HEK293T (cell line): Measurements from ENCODE around the gene DNAJC5.
"Not testable (repeated sequence)": the region's sequence is repeated elsewhere in the genome, so short reads cannot be mapped to it uniquely, and the experiment has no call there.

Experiments used
- CTCF ChIA-PET: fragments of 350-600 bp; formaldehyde crosslinking; extraction: SDS; loops from one replicate; lab custom pipeline; 2021; ENCODE audit warnings: antibody characterized with exemption, inconsistent platforms; lab: Yijun Ruan, JAX
- POLR2A ChIA-PET: fragments of 350-600 bp; formaldehyde crosslinking; extraction: SDS; loops from one replicate; lab custom pipeline; 2020; ENCODE audit warnings: antibody characterized with exemption, inconsistent platforms; lab: Yijun Ruan, JAX
- DNase-seq: peaks from one replicate; pipeline ENCODE4 v3.0.0; 2012; ENCODE audit warnings: mixed read lengths; ENCODE audit errors: extremely low spot score
- ARNT ChIP-seq: fragments of 450-650 bp; IDR thresholded peaks from 2 replicates; pipeline ENCODE4 v1.6.1; 2017; ENCODE audit warnings: mild to moderate bottlenecking
- BHLHE40 ChIP-seq: fragments of 450-650 bp; IDR thresholded peaks from 2 replicates; pipeline ENCODE4 v1.6.1; 2016; ENCODE audit warnings: mild to moderate bottlenecking, moderate library complexity, borderline replicate concordance
- CTBP1 ChIP-seq: fragments of 450-650 bp; IDR thresholded peaks from 2 replicates; pipeline ENCODE4 v1.6.1; 2016; ENCODE audit warnings: borderline replicate concordance
- ELF4 ChIP-seq: fragments of 450-650 bp; IDR thresholded peaks from 2 replicates; pipeline ENCODE4 v1.6.1; 2017; ENCODE audit warnings: antibody characterized with exemption
- FOXA1 ChIP-seq: fragments of 450-650 bp; IDR thresholded peaks from 2 replicates; pipeline ENCODE4 v1.6.1; 2016; ENCODE audit warnings: mild to moderate bottlenecking
- FOXK2 ChIP-seq: fragments of 450-650 bp; IDR thresholded peaks from 2 replicates; pipeline ENCODE4 v1.6.1; 2016; ENCODE audit warnings: mild to moderate bottlenecking
- FOXM1 ChIP-seq: fragments of 450-650 bp; IDR thresholded peaks from 2 replicates; pipeline ENCODE4 v1.6.1; 2017; ENCODE audit warnings: mild to moderate bottlenecking, borderline replicate concordance
- HDGF ChIP-seq: fragments of 450-650 bp; IDR thresholded peaks from 2 replicates; pipeline ENCODE4 v1.6.1; 2017; ENCODE audit warnings: antibody characterized with exemption, borderline replicate concordance
- L3MBTL2 ChIP-seq: fragments of 450-650 bp; conservative IDR thresholded peaks from 2 replicates; pipeline ENCODE4 v1.6.1; 2016; ENCODE audit warnings: mild to moderate bottlenecking
- LEF1 ChIP-seq: fragments of 450-650 bp; IDR thresholded peaks from 2 replicates; pipeline ENCODE4 v1.6.1; 2017; ENCODE audit warnings: mild to moderate bottlenecking, borderline replicate concordance
- NFRKB ChIP-seq: fragments of 450-650 bp; IDR thresholded peaks from 2 replicates; pipeline ENCODE4 v1.6.1; 2016; ENCODE audit warnings: mild to moderate bottlenecking, moderate library complexity
- SP1 ChIP-seq: fragments of 450-650 bp; IDR thresholded peaks from 2 replicates; pipeline ENCODE4 v1.6.1; 2017
- SUZ12 ChIP-seq: fragments of 450-650 bp; IDR thresholded peaks from 2 replicates; pipeline ENCODE4 v1.6.1; 2016; ENCODE audit warnings: mild to moderate bottlenecking
- TARDBP ChIP-seq: fragments of 450-650 bp; IDR thresholded peaks from 2 replicates; pipeline ENCODE4 v1.6.1; 2016
- ZNF384 ChIP-seq: fragments of 450-650 bp; IDR thresholded peaks from 2 replicates; pipeline ENCODE4 v1.6.1; 2016
- TF ChIP-seq, protein P1 (sequence below): fragments of 450-650 bp; IDR thresholded peaks from 2 replicates; pipeline ENCODE4 v1.6.1; 2016

Gene DNAJC5

DNA sequence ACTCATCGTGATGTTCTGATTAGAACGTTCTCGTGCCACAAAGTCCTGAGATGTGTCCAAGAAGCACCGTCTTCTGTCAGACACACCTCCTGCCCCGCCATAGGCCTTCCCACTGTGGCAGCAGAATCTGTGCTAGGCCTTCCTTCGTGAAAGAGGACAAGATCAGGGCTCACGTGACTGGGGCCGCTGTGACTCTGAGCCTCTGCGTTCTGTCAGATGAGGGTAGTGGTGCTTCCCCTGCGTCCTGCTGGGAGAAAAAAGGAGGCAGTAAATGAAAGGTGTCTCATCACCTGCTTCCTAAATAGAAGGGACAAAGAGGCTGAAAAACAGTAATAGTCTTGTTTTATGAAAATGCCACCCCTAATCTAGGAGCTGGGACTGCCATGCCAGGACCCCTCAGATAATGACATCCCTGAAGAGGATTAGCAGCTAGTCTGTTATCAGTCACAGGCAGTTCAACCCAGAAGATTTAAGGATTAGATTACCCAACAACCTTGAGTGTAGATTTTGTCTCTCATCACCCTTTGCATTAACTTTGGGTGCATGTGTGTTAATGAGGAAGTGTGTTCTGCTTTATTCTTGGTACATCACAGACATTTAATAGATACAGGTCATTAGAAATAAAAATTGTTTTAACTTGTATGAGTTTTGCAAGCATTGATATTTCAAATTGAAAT lies 4.1 kb downstream of the DNAJC5 start:
- no peak for TF ChIP-seq ARNT
- no peak for TF ChIP-seq L3MBTL2
- TF ChIP-seq CTBP1: no peak
- no peak for TF ChIP-seq TARDBP
- TF ChIP-seq, protein P1, sequence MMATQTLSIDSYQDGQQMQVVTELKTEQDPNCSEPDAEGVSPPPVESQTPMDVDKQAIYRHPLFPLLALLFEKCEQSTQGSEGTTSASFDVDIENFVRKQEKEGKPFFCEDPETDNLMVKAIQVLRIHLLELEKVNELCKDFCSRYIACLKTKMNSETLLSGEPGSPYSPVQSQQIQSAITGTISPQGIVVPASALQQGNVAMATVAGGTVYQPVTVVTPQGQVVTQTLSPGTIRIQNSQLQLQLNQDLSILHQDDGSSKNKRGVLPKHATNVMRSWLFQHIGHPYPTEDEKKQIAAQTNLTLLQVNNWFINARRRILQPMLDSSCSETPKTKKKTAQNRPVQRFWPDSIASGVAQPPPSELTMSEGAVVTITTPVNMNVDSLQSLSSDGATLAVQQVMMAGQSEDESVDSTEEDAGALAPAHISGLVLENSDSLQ: no peak
- DNase-seq: no peak
- ChIA-PET CTCF (no interaction called here), POLR2A (no interaction called here)

DNA sequence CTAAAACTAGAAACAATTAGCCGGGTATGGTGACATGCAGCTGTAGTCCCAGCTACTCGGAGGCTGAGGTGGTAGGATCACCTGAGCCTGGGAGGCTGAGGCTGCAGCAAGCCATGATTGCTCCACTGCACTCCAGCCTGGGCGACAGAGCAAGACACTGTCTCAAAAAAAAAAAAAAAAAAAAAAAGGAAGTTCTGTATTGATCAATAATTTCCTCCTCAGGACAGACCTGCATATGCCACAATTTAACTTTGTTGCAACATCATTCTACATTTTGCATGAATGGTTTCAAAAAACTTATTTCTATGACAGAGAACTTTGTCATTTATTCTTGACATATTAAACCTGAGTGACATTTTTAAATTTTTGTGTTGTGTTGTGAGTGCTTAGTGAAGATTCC lies 5.5 kb downstream of the DNAJC5 start:
- TF ChIP-seq BHLHE40 (no peak), ZNF384 (no peak), FOXA1 (no peak), SP1 (no peak), NFRKB (no peak)
- no peak for DNase-seq
- ChIA-PET POLR2A (no interaction called here), CTCF (no interaction called here)

DNA sequence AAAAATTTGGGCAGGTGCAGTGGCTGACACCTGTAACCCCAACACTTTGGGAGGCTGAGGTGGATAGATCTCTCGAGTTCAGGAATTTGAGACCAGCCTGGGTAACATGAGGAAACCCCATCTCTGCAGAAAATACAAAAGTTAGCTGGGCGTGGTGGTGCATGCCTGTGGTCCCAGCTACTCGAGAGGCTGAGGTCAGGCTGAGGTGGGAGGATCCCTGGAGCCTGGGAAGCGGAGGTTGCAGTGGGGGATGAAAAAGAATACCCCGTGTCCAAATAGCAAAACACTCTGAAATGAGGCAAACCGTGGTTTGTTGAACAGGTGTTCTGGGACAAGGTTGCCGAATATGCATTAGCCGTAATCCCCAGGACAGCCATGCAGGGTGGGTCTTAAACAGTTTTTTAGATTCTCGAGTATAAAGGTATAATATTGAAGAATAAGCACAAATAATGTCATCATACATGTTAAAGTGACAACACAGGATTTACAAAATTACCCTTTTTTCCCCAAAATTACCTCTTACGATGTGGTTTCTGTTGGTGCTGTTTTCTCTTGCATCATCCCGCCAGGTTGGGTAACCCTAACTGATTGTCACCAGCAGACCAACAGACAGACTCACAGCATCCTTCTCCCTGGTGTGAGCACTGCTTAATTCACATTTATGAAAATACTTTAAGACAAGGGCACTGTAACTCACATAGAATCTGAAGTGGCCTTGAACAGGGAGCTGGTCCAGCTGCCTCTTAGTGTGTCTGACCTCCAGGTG lies 9.1 kb downstream of the DNAJC5 start:
- CTCF ChIA-PET: no interaction called here
- POLR2A ChIA-PET: no interaction called here
- no peak for DNase-seq

DNA sequence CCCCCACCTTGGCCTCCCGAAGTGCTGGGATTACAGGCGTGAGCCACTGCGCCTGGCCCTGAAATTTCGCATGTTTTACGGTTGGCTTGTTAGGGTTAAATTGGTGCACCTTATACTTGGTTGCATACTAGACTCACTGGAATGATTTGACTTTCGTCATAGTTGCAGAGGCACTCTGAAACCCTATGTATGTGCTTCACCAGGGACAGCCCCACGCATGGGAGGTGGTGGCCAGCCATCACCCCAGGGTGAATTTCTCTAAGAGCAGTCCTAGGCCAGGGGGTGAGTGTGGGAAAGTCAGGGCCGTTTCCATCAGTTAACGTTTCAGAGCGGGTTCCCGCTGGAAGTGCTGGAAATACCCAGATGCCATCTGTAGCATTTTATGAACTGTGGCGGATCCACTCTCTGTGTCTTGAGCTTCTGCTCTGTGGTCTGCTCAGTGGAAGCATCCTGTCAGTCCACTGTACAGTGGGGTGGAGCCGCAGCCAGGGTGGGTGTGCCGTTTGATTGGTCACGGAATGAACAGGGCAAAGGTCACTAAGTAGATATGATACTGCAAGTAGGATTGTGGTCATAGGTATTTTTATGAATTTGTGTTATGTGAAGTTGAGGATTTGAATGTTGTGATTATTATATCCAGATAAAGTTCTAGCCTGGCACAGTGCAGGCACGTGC lies 13.2 kb downstream of the DNAJC5 start:
- no peak for DNase-seq
- POLR2A ChIA-PET: no interaction called here
- CTCF ChIA-PET: interaction anchor here (0.6 kb wide), 2 partner anchors 49 to 89 kb away, joined by 3 to 4 read pairs; no protein-coding TSS in a partner anchor
- TF ChIP-seq ZNF384 (no peak), SP1 (no peak), BHLHE40 (no peak), SUZ12 (no peak)

More for the DNA sequence above, 9.1 kb downstream of the DNAJC5 start:
- TF ChIP-seq LEF1 (no peak), SUZ12 (no peak), L3MBTL2 (no peak), CTBP1 (no peak), FOXA1 (no peak), HDGF (no peak), TARDBP (no peak), BHLHE40 (no peak), ELF4 (no peak), FOXM1 (no peak), ARNT (no peak)
- TF ChIP-seq, protein P1: no peak

DNA sequence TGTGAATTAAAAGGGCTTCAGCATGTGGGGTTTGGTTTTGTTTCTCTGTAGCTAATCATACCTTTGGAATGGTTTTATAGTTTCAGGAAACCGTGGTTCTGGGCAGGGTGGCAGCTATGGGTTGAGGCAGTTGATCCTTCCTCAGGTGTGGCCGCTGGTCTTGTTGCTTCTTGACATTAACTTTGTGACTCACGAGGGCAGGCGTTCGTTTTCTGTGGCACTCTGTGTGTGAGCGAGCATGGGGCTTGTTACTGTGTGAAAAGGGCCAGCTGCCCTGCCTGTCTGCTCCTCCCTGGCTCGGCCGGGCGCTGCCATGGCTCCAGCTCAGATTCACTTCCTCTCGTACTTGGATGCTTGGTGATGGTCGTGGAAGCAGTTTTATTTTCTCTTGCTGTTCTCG lies 16.2 kb downstream of the DNAJC5 start:
- ChIA-PET POLR2A (interaction anchor here (0.6 to 1.2 kb wide), 3 partner anchors 16 to 182 kb away, joined by 3 to 4 read pairs (median 3); partner anchors contain the start of gene UCKL1), CTCF (no interaction called here)
- DNase-seq: no peak
- no peak for TF ChIP-seq LEF1
- TF ChIP-seq NFRKB: no peak
- TF ChIP-seq TARDBP: no peak
- no peak for TF ChIP-seq ELF4
- no peak for TF ChIP-seq ARNT
- no peak for TF ChIP-seq FOXA1
- no peak for TF ChIP-seq FOXK2
- TF ChIP-seq L3MBTL2: no peak
- TF ChIP-seq BHLHE40: no peak
- no peak for TF ChIP-seq FOXM1
- no peak for TF ChIP-seq CTBP1

DNA sequence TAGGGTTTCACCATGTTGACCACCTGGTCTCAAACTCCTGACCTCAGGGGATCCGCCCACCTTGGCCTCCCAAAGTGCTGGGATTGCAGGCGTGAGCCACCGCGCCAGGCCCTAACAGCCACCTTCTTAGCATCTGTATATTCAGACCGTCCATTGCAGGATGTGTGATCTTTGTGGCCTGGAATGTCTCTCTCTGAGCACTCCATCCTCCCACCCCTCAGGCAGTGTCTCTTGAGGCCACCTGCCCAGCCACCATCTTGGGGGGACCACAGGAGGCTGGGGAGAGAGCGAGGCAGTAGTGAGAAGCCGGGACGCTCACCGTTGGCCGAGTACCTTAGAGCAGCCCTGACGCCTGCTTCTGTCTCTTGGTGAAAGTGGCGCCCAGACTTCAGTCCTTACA lies 18.8 kb downstream of the DNAJC5 start:
- ChIA-PET POLR2A (no interaction called here), CTCF (no interaction called here)
- no peak for DNase-seq
- TF ChIP-seq, protein P1: no peak

DNA sequence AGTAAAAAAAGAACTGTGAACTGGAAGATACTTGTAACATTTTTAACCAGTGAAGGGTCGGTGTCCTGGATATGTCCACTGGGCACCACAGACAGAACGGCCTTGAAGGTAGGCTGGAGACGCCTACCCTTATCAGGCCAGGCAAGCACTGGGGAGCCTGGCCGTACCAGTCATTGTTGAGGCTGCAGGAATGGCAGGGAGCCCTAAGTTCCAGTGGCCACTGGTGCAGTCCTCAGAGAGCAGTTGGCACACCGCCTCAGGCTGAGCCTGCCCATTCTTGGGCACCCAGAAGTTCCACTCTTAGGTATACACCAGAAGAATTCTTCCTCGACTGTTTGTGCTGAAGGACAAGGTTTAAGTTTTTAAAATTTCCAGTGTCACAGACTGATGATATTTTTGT lies 20.5 kb downstream of the DNAJC5 start:
- POLR2A ChIA-PET: no interaction called here
- DNase-seq: no peak
- no peak for TF ChIP-seq ZNF384
- no peak for TF ChIP-seq BHLHE40
- CTCF ChIA-PET: no interaction called here

DNA sequence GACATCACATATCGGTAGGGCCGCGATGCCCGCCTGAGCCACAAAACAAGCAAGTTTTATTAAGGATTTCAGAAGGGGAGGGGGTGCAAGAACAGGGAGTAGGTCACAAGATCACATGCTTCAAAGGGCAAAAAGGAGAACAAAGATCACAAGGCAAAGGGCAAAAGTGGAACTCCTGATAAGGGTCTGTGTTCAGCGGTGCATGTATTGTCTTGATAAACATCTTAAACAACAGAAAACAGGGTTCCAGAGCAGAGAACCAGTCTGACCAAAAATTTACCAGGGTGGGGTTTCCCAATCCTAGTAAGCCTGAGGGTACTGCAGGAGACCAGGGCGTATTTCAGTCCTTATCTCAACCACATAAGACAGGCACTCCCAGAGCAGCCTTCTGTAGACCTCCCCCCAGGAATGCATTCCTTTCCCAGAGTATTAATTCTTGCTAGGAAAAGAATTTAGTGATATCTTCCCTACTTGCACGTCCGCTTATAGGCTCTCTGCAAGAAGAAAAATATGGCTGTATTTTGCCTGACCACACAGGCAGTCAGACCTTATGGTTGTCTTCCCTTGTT lies 21.5 kb downstream of the DNAJC5 start:
- POLR2A ChIA-PET, DNase-seq, CTCF ChIA-PET: not testable (repeated sequence)
